Endothelial cell of umbilical vein (primary cell): ENCODE data around the gene PRKAR1A. TPM values are rescaled to one million over a fixed set of nuclear protein-coding genes. Genes with fewer than 3 reads are reported as not detected.

Experiments
- BruUV-seq: library from RNA; stranded (reverse); fragments of 400-500 nt; replicated peaks from 2 replicates; lab custom pipeline; 2021; lab: Mats Ljungman, UMichigan
- CTCF ChIA-PET: fragments of 300-600, 350-600 bp; sonication (Branson Sonifier 250); formaldehyde crosslinking; loops from one replicate; lab custom pipeline; 2021; ENCODE audit warnings: antibody characterized with exemption, inconsistent platforms; lab: Charles Lee
- POLR2A ChIA-PET: fragments of 300-600, 350-600 bp; sonication (Branson Sonifier 250); formaldehyde crosslinking; loops from one replicate; lab custom pipeline; 2021; ENCODE audit warnings: antibody characterized with exemption, inconsistent platforms; lab: Charles Lee
- DNase-seq: peaks from one replicate; pipeline ENCODE4 v3.0.0-alpha.2; 2011; ENCODE audit warnings: low read depth, low spot score
- FAIRE-seq: peaks from 2 replicates; lab custom pipeline; 2011; peaks lifted over from hg19 to GRCh38; lab: Jason Lieb, UNC
- H2AFZ ChIP-seq: 2 replicates; pipeline ENCODE4 v1.6.0; 2012; ENCODE audit warnings: low read depth, low read length, control low read depth, inconsistent platforms
- H3K27ac ChIP-seq: 2 replicates; pipeline ENCODE4 v1.5.1; 2011; ENCODE audit warnings: low read depth, mild to moderate bottlenecking, control low read depth, low read length, moderate library complexity; ENCODE audit not compliant: insufficient read depth
- H3K27me3 ChIP-seq, 2 experiments: 2 replicates each; pipeline versions ENCODE4 v1.6.0 to v1.6.1; 2011; ENCODE audit warnings: low read length in 2 of 2, mixed read lengths in 1 of 2; ENCODE audit not compliant: control insufficient read depth in 2 of 2, insufficient read depth in 2 of 2
- H3K36me3 ChIP-seq, 2 experiments: 2 replicates in 1 of 2; 3 replicates in 1 of 2; pipeline ENCODE4 v1.5.1; 2011; ENCODE audit warnings: low read length in 2 of 2, mild to moderate bottlenecking in 1 of 2, moderate library complexity in 1 of 2; ENCODE audit not compliant: control insufficient read depth in 2 of 2, insufficient read depth in 2 of 2; ENCODE audit errors: extremely low read depth in 1 of 2
- H3K4me1 ChIP-seq: 3 replicates; pipeline ENCODE4 v1.5.1; 2011; ENCODE audit warnings: mild to moderate bottlenecking, low read length; ENCODE audit not compliant: control insufficient read depth, insufficient read depth; ENCODE audit errors: extremely low read depth
- H3K4me2 ChIP-seq: 2 replicates; pipeline ENCODE4 v1.6.1; 2011; ENCODE audit warnings: low read length, control low read depth, mixed read lengths; ENCODE audit not compliant: insufficient read depth
- H3K4me3 ChIP-seq, 3 experiments: fragments of 200-600 bp in 1 of 3; sonication (generic), shearing (Covaris generic) in 1 of 3; replicated peaks in 1 of 3; 2 replicates each; pipeline ENCODE4 v1.5.1; 2011 to 2016; ENCODE audit warnings: control low read depth in 3 of 3, low read length in 3 of 3, mild to moderate bottlenecking in 2 of 3, inconsistent platforms in 1 of 3, low read depth in 1 of 3, moderate library complexity in 1 of 3; ENCODE audit not compliant: insufficient read depth in 1 of 3
- H3K79me2 ChIP-seq: 2 replicates; pipeline ENCODE4 v1.6.0; 2012; ENCODE audit warnings: low read length, inconsistent platforms; ENCODE audit not compliant: control insufficient read depth, insufficient read depth
- H3K9ac ChIP-seq: replicated peaks from 2 replicates; pipeline ENCODE3; 2011; ENCODE audit warnings: low read length, control low read depth; ENCODE audit not compliant: insufficient read depth; ENCODE audit errors: extremely low read depth
- H3K9me1 ChIP-seq: replicated peaks from 3 replicates; pipeline ENCODE4 v1.6.0; 2011; ENCODE audit warnings: mild to moderate bottlenecking, low read length; ENCODE audit not compliant: control insufficient read depth, insufficient read depth; ENCODE audit errors: extremely low read depth
- H3K9me3 ChIP-seq: replicated peaks from 2 replicates; pipeline ENCODE4 v1.5.1; 2012; ENCODE audit warnings: low read length, inconsistent platforms; ENCODE audit not compliant: control insufficient read depth, insufficient read depth
- H4K20me1 ChIP-seq: replicated peaks from 2 replicates; pipeline ENCODE3; 2011; ENCODE audit warnings: mild to moderate bottlenecking, low read length; ENCODE audit not compliant: control insufficient read depth, insufficient read depth; ENCODE audit errors: extremely low read depth
- EZH2 ChIP-seq: IDR thresholded peaks from 2 replicates; pipeline ENCODE4 v1.6.1; 2012; ENCODE audit warnings: borderline replicate concordance, low read depth, mild to moderate bottlenecking, moderate library complexity, low read length, inconsistent platforms; ENCODE audit not compliant: severe bottlenecking
- FOS ChIP-seq: IDR thresholded peaks from 2 replicates; pipeline ENCODE4 v1.6.1; 2011; ENCODE audit warnings: mild to moderate bottlenecking, low read length, moderate library complexity, borderline replicate concordance; ENCODE audit not compliant: insufficient read depth
- GATA2 ChIP-seq: IDR thresholded peaks from 2 replicates; pipeline ENCODE4 v1.7.0; 2011; ENCODE audit warnings: low read depth, mild to moderate bottlenecking, moderate library complexity, mixed read lengths, low read length; ENCODE audit not compliant: insufficient read length, insufficient read depth
- JUN ChIP-seq: IDR thresholded peaks from 2 replicates; pipeline ENCODE4 v1.6.1; 2011; ENCODE audit warnings: borderline replicate concordance, low read depth; ENCODE audit not compliant: insufficient read length, insufficient read depth
- MYC ChIP-seq: IDR thresholded peaks from one replicate; pipeline ENCODE4 v1.6.1; 2011; ENCODE audit warnings: mild to moderate bottlenecking, low read depth, low read length
- POLR2A ChIP-seq: IDR thresholded peaks from 2 replicates; pipeline ENCODE4 v1.6.1; 2012; ENCODE audit warnings: low read depth, mild to moderate bottlenecking, control low read depth, low read length
- POLR2AphosphoS5 ChIP-seq: IDR thresholded peaks from 2 replicates; pipeline ENCODE4 v1.6.1; 2012; ENCODE audit warnings: low read depth, mild to moderate bottlenecking, control low read depth, low read length, moderate library complexity; ENCODE audit not compliant: insufficient read depth
- dilution Hi-C: fragments of 300-500 bp; cut with MboI; formaldehyde crosslinking; loops from one replicate; pipeline ENCODE4 v1.15.0; 2019; ENCODE audit warnings: low sequenced_read_pairs; ENCODE audit not compliant: extremely low pct_ligation_motif_present
- intact Hi-C: fragments of 100-400 bp; cut with micrococcal nuclease; formaldehyde crosslinking; loops from one replicate; pipeline ENCODE4 v1.10.0; 2022
- polyA plus RNA-seq, 4 experiments: library from polyadenylated mRNA; depleted of rRNA in 3 of 4; stranded (reverse) in 3 of 4; unstranded in 1 of 4; fragments of >200 nt; gene quantifications; 2 replicates each; pipeline versions ENCODE4 v1.2.1 to v1.2.3, GENCODE V29; 2011 to 2012; ENCODE audit warnings: missing spikeins in 1 of 4
- total RNA-seq: library from RNA; stranded (reverse); gene quantifications from 2 replicates; pipeline ENCODE4 v1.2.3, GENCODE V29; 2021
- TF ChIP-seq, protein P1 (sequence below): IDR thresholded peaks from 2 replicates; pipeline ENCODE4 v1.6.1; 2011; ENCODE audit not compliant: insufficient read depth, insufficient read length
- TF ChIP-seq, protein P2 (sequence below), 2 donors: IDR thresholded peaks; 1 replicate in 1 of 2; 2 replicates in 1 of 2; pipeline ENCODE4 v1.5.1; 2011; ENCODE audit warnings: low read length in 2 of 2, mild to moderate bottlenecking in 2 of 2, moderate library complexity in 2 of 2, control low read depth in 1 of 2, inconsistent platforms in 1 of 2, low read depth in 1 of 2; ENCODE audit not compliant: insufficient read depth in 1 of 2; ENCODE audit errors: extremely low read depth in 1 of 2

Gene PRKAR1A
- total and polyA plus RNA-seq, 2 donors (not counting 3 experiments of a cell fraction or from before 2014, with no cell fraction given): 92.0 to 257 TPM

- Histone ChIP-seq H3K4me3 (no peak overlapping the region), H3K9me1 (no peaks in the 10 kb centered on the region), H4K20me1 (no peaks in the 10 kb centered on the region), H3K4me1 (no peaks in the 10 kb centered on the region), H3K9me3 (no peaks in the 10 kb centered on the region), H3K27ac (no peak overlapping the region), H3K36me3 (peaks cover 31 to 34% of the 10 kb centered on the region in 2 experiments), H2AFZ (no peak overlapping the region), H3K9ac (no peak overlapping the region), H3K79me2 (no peaks in the 10 kb centered on the region), H3K4me2 (no peak overlapping the region), H3K27me3 (no peaks in the 10 kb centered on the region)
- intact Hi-C loops (loop anchor here (5.0 kb wide), 1 partner anchor 79 kb away; no protein-coding TSS in a partner anchor), dilution Hi-C loops (no loop called here)
- ChIA-PET CTCF (interaction anchor here (1.8 kb wide), 1 partner anchor 229 kb away, joined by 40 read pairs; no protein-coding TSS in a partner anchor), POLR2A (no interaction called here)
- no peak for TF ChIP-seq GATA2
- TF ChIP-seq EZH2: no peak
- TF ChIP-seq JUN: no peak
- TF ChIP-seq, protein P1, sequence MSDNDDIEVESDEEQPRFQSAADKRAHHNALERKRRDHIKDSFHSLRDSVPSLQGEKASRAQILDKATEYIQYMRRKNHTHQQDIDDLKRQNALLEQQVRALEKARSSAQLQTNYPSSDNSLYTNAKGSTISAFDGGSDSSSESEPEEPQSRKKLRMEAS: no peak
- no peak for TF ChIP-seq POLR2A
- TF ChIP-seq, protein P2, sequence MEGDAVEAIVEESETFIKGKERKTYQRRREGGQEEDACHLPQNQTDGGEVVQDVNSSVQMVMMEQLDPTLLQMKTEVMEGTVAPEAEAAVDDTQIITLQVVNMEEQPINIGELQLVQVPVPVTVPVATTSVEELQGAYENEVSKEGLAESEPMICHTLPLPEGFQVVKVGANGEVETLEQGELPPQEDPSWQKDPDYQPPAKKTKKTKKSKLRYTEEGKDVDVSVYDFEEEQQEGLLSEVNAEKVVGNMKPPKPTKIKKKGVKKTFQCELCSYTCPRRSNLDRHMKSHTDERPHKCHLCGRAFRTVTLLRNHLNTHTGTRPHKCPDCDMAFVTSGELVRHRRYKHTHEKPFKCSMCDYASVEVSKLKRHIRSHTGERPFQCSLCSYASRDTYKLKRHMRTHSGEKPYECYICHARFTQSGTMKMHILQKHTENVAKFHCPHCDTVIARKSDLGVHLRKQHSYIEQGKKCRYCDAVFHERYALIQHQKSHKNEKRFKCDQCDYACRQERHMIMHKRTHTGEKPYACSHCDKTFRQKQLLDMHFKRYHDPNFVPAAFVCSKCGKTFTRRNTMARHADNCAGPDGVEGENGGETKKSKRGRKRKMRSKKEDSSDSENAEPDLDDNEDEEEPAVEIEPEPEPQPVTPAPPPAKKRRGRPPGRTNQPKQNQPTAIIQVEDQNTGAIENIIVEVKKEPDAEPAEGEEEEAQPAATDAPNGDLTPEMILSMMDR (IDR thresholded peaks at IDR 0.05; ENCODE audit: extremely low read depth in 1 of 2, insufficient read depth in 1 of 2, low read depth in 1 of 2, low read length in 2 of 2): no peak
- no peak for TF ChIP-seq FOS
- no peak for TF ChIP-seq MYC
- no peak for TF ChIP-seq POLR2AphosphoS5
- FAIRE-seq (no peak), DNase-seq (no peak)
- BruUV-seq: no TSS peak
These were observed 20.6 kb downstream of the PRKAR1A start for GRCh38 chr17:68532826-68533225.
